Right cardiac atrium (tissue), 5 donors: ENCODE data around the gene GGTLC2. TPM values are rescaled to one million over a fixed set of nuclear protein-coding genes. Genes with fewer than 3 reads are reported as not detected.

ENCODE experiments used
- ATAC-seq, 2 donors: fragments of 200-7000 bp; cut with Tn5 transposase; one replicate each; pipeline versions ENCODE4 v1.8.0 to v1.9.1; 2020; ENCODE audit warnings: moderate library complexity in 2 of 2, mild to moderate bottlenecking in 1 of 2
- DNase-seq, 3 donors: peaks; one replicate each; pipeline ENCODE4 v3.0.0-alpha.2; 2020
- H3K27ac ChIP-seq: one replicate; pipeline ENCODE4 v1.5.1; 2013; ENCODE audit warnings: mild to moderate bottlenecking, low read length, control low read depth, moderate library complexity
- H3K27me3 ChIP-seq: one replicate; pipeline ENCODE4 v1.6.1; 2013; ENCODE audit not compliant: control insufficient read depth, insufficient read depth
- H3K4me1 ChIP-seq: one replicate; pipeline ENCODE4 v1.6.1; 2013; ENCODE audit warnings: low read length; ENCODE audit not compliant: control insufficient read depth, insufficient read depth
- H3K4me3 ChIP-seq: one replicate; pipeline ENCODE4 v1.5.1; 2013; ENCODE audit warnings: low read length, control low read depth
- H3K9me3 ChIP-seq: one replicate; pipeline ENCODE4 v1.6.1; 2013; ENCODE audit warnings: low read length; ENCODE audit not compliant: control insufficient read depth
- whole genome bisulfite sequencing: extraction: QIAGEN DNeasy Blood & Tissue Kit; methylation state at CpG from one replicate; pipeline ENCODE4 v1.1.7; 2013; 5-methylcytosine and 5-hydroxymethylcytosine counted together
- intact Hi-C, 4 donors: fragments of 100-400 bp; cut with DNase I; formaldehyde crosslinking; loops; one replicate each; pipeline versions ENCODE4 v1.11.0 to v1.14.0; 2022 to 2023
- polyA plus RNA-seq: library from polyadenylated mRNA; stranded (reverse); fragments of 200-250 nt; gene quantifications from one replicate; pipeline ENCODE4 v1.2.3, GENCODE V29; 2013
- total RNA-seq, 4 donors: library from RNA; stranded (reverse); fragmentation: NEBNext Ultra II Directional; extraction: Animal tissue kit (Norgen Biotek cat#: 25700); gene quantifications; one replicate each; pipeline ENCODE4 v1.2.1, GENCODE V29; 2021
- donor health status: healthy with polysubstance abuse.
- donor health status: DM: no; HTN: yes; CAD: no.
- donor health status: DM: no; HTN: no; CAD: no.
- donor health status: DM: no; HTN: yes; CAD: no; lungs with severe emphysema.
- donor health status: DM: yes; HTN: yes; CAD: no.

GGTLC2 gene
- total and polyA plus RNA-seq, 5 donors: not detected

GRCh38 chr22:22693531-22693884, 49.1 kb downstream of the GGTLC2 start:
- no peak for ATAC-seq
- no peak overlapping the region for H3K27ac ChIP-seq
- H3K9me3 ChIP-seq: no peaks in the 10 kb centered on the region
- 87% methylated on average over 2 of the region's 2 CpGs for WGBS
- no peaks in the 10 kb centered on the region for H3K4me1 ChIP-seq
- intact Hi-C loops: no loop called here
- H3K27me3 ChIP-seq: no peaks in the 10 kb centered on the region
- H3K4me3 ChIP-seq: no peak overlapping the region
- no peak for DNase-seq

GRCh38 chr22:22694106-22694505, 49.7 kb downstream of the GGTLC2 start:
- H3K4me3 ChIP-seq: no peak overlapping the region
- H3K27me3 ChIP-seq: no peaks in the 10 kb centered on the region
- no peak for ATAC-seq
- no peaks in the 10 kb centered on the region for H3K4me1 ChIP-seq
- intact Hi-C loops: no loop called here
- 81% methylated on average over 1 of the region's 1 CpG for WGBS
- H3K27ac ChIP-seq: no peak overlapping the region
- no peaks in the 10 kb centered on the region for H3K9me3 ChIP-seq
- DNase-seq: no peak

- no peak for DNase-seq
- intact Hi-C loops: no loop called here
Observed at GRCh38 chr22:22696104-22696503, 51.7 kb downstream of the GGTLC2 start.

More at GRCh38 chr22:22696104-22696503, 51.7 kb downstream of the GGTLC2 start:
- Histone ChIP-seq H3K27me3 (no peaks in the 10 kb centered on the region), H3K9me3 (no peaks in the 10 kb centered on the region), H3K27ac (no peak overlapping the region), H3K4me1 (no peaks in the 10 kb centered on the region), H3K4me3 (no peak overlapping the region)
- ATAC-seq: no peak
- 81% methylated on average over 5 of the region's 5 CpGs for WGBS

Other genes starting within 250 kb of the GGTLC2 start
- gene ZNF280B, start 135.9 kb upstream of the GGTLC2 start, total RNA-seq: 1 to 10 TPM; 1.4 to 1.7 (median 1.5) TPM
- gene ZNF280B, start 135.9 kb upstream of the GGTLC2 start, polyA plus RNA-seq: 0.59 TPM
- gene ZNF280A, start 124.3 kb upstream of the GGTLC2 start, total RNA-seq: not detected
- gene ZNF280A, start 124.3 kb upstream of the GGTLC2 start, polyA plus RNA-seq: not detected
- not detected for gene PRAME, start 85.3 kb upstream of the GGTLC2 start, total RNA-seq
- 0.05 TPM for gene PRAME, start 85.3 kb upstream of the GGTLC2 start, polyA plus RNA-seq
- gene IGLL5, start 243.2 kb downstream of the GGTLC2 start, total RNA-seq: under 1 TPM in 2 of 4 donors, not detected in 2; 0.65 to 0.97 TPM
- not detected for gene IGLL5, start 243.2 kb downstream of the GGTLC2 start, polyA plus RNA-seq